ENCODE data around the gene LRMDA. TPM values are rescaled to one million over a fixed set of nuclear protein-coding genes. Genes with fewer than 3 reads are reported as not detected.

LRMDA gene
- total and polyA plus RNA-seq, 2 of the 8 experiments (the other 6 are each of a cell fraction or from before 2014, with no cell fraction given), result 0.86 to 2.8 TPM

DNA sequence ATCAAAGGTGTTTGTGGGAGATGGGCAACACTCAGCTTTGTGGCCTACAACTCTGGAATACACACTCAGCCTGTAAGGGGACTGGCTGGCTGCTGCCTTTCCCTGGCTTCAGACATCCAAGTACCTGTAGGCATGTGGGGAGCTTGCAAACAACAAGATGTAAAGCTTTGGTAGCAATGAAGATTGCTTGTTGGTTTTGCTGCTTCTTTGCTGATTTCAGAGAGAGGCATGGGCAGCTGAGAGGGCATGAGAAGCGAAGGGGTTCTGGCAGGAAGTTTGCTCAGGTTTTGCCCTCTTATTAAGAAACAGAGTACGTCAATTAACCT, 434.8 kb downstream of the LRMDA start:
- Histone ChIP-seq H2BK15ac (ENCODE audit: low read length) (no peak overlapping the region), H3K4me3 (ENCODE audit: extremely low read depth in 1 of 4, insufficient read depth in 2 of 4, low read depth in 3 of 4, low read length in 4 of 4) (no peak overlapping the region), H3K4me2 (ENCODE audit: insufficient read depth in 1 of 2, low read depth in 2 of 2, low read length in 2 of 2) (no peak overlapping the region), H3K27me3 (replicated peaks in 1 of 4; ENCODE audit: control insufficient read depth in 3 of 4, extremely low read depth in 1 of 4, insufficient read depth in 3 of 4, low read length in 3 of 4) (no peaks in the 10 kb centered on the region), H3K4me1 (replicated peaks in 1 of 4; ENCODE audit: control insufficient read depth in 3 of 4, insufficient read depth in 4 of 4, low read length in 3 of 4) (no peaks in the 10 kb centered on the region), H4K5ac (ENCODE audit: insufficient read length, low read depth, low read length) (no peak overlapping the region), H3K18ac (ENCODE audit: extremely low read depth, low read length) (no peak overlapping the region), H3K56ac (replicated peaks; ENCODE audit: insufficient read length, low read depth, low read length) (no peak overlapping the region), H3K79me2 (ENCODE audit: control insufficient read depth in 1 of 2, insufficient read depth in 2 of 2, low read length in 2 of 2) (no peaks in the 10 kb centered on the region), H2BK120ac (replicated peaks; ENCODE audit: low read depth, low read length) (no peak overlapping the region), H3K23me2 (ENCODE audit: low read depth, low read length) (no peaks in the 10 kb centered on the region), H3K36me3 (ENCODE audit: control insufficient read depth in 2 of 4, insufficient read depth in 4 of 4, low read length in 3 of 4) (no peaks in the 10 kb centered on the region), H3K14ac (ENCODE audit: insufficient read length) (no peak overlapping the region), H4K8ac (ENCODE audit: extremely low read depth, insufficient read depth, low read length) (no peak overlapping the region), H4K91ac (replicated peaks; ENCODE audit: insufficient read length, low read length) (no peak overlapping the region), H3K4ac (replicated peaks; ENCODE audit: insufficient read length, low read depth, low read length) (no peak overlapping the region), H2AFZ (ENCODE audit: low read length) (peak overlapping the region; percentile 95), H2BK12ac (ENCODE audit: low read depth, low read length) (0 out of 2 replicates have a peak overlapping the region, but pooled peaks have one; percentile 18), H2BK20ac (ENCODE audit: low read length) (0 out of 2 replicates have a peak overlapping the region, but pooled peaks have one; percentile 11), H2AK5ac (ENCODE audit: low read depth, low read length) (no peak overlapping the region), H2BK5ac (ENCODE audit: low read depth, low read length) (no peak overlapping the region), H3K27ac (ENCODE audit: low read depth, low read length) (no peak overlapping the region), H3K9ac (replicated peaks in 1 of 4; ENCODE audit: extremely low read depth in 1 of 4, low read depth in 3 of 4, low read length in 3 of 4) (no peak overlapping the region), H3K9me3 (ENCODE audit: insufficient read depth in 2 of 2, low read depth in 1 of 2, low read length in 1 of 2) (no peaks in the 10 kb centered on the region), H3K79me1 (ENCODE audit: low read depth, low read length) (no peaks in the 10 kb centered on the region), H3K23ac (ENCODE audit: insufficient read length) (no peak overlapping the region), H4K20me1 (replicated peaks in 1 of 2; ENCODE audit: control insufficient read depth in 1 of 2, insufficient read depth in 2 of 2, low read length in 2 of 2) (no peaks in the 10 kb centered on the region)
- no peak for FAIRE-seq
- POLR2A ChIA-PET (ENCODE audit: partially characterized antibody), result no interaction called here
- WGBS, 2 experiments (ENCODE audit: extremely low coverage in 1 of 2, insufficient coverage in 1 of 2, insufficient read length in 1 of 2, insufficient replicate concordance in 2 of 2, low coverage in 1 of 2, low lambda C conversion rate in 2 of 2, missing lambda C conversion rate in 1 of 2), result 83% methylated on average over 2 of the region's 2 CpGs; no CpG with 5 or more reads in 1 of the 2 experiments
- CTCF ChIA-PET (ENCODE audit: partially characterized antibody), result interaction anchor here (0.7 kb wide), 1 partner anchor 1802 kb away, joined by 3 read pairs; no protein-coding TSS in a partner anchor
- DNase-seq (ENCODE audit: low read depth in 1 of 2, low spot score in 2 of 2), result no peak
- TF ChIP-seq CHD1 (IDR thresholded peaks at IDR 0.05; ENCODE audit: low read depth, low read length), result no peak
- TF ChIP-seq, protein P1, sequence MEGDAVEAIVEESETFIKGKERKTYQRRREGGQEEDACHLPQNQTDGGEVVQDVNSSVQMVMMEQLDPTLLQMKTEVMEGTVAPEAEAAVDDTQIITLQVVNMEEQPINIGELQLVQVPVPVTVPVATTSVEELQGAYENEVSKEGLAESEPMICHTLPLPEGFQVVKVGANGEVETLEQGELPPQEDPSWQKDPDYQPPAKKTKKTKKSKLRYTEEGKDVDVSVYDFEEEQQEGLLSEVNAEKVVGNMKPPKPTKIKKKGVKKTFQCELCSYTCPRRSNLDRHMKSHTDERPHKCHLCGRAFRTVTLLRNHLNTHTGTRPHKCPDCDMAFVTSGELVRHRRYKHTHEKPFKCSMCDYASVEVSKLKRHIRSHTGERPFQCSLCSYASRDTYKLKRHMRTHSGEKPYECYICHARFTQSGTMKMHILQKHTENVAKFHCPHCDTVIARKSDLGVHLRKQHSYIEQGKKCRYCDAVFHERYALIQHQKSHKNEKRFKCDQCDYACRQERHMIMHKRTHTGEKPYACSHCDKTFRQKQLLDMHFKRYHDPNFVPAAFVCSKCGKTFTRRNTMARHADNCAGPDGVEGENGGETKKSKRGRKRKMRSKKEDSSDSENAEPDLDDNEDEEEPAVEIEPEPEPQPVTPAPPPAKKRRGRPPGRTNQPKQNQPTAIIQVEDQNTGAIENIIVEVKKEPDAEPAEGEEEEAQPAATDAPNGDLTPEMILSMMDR (IDR thresholded peaks at IDR 0.05; ENCODE audit: control extremely low read depth in 1 of 3, insufficient read depth in 1 of 3, low read depth in 1 of 3, low read length in 3 of 3), result no peak
- no peak for TF ChIP-seq KDM4A (IDR thresholded peaks at IDR 0.05; ENCODE audit: low read depth, low read length, severe bottlenecking)
